ENCODE results near the gene HTR2C. TPM values are rescaled to one million over a fixed set of nuclear protein-coding genes. Genes with fewer than 3 reads are reported as not detected.
"Not testable (repeated sequence)": the region's sequence is repeated elsewhere in the genome, so short reads cannot be mapped to it uniquely, and the experiment has no call there.

The HTR2C gene
- not detected for total RNA-seq
- long read RNA-seq = 0 reads

DNA sequence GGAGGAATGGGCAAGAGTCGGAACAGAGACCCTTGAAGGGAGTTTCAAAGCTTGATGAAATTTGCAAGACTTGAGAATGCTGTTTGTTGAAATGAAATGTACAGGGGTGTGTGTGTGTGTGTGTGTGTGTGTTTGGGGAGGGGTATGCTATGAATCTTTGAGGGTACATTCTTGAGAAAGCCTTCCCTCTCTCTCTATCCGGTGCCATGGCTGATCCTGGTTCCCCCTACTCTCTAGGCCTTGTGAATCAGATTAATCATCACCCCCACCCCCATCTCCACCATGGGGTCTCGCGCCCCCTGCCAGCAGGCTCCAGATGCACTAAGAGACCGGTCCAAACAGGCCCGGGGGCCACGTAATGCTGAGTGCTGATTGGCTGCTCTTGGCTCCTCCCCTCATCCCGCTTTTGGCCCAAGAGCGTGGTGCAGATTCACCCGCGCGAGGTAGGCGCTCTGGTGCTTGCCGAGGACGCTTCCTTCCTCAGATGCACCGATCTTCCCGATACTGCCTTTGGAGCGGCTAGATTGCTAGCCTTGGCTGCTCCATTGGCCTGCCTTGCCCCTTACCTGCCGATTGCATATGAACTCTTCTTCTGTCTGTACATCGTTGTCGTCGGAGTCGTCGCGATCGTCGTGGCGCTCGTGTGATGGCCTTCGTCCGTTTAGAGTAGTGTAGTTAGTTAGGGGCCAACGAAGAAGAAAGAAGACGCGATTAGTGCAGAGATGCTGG is at the start of gene HTR2C:
Gene HTR2C (plus strand): TSS at position 441 of the 729 bp plus-strand sequence. CDS start 142,851 bp downstream, outside the sequence.
- intact Hi-C loops (cut with micrococcal nuclease) = no loop called here
- ATAC-seq (no peak), DNase-seq (no peak)

DNA sequence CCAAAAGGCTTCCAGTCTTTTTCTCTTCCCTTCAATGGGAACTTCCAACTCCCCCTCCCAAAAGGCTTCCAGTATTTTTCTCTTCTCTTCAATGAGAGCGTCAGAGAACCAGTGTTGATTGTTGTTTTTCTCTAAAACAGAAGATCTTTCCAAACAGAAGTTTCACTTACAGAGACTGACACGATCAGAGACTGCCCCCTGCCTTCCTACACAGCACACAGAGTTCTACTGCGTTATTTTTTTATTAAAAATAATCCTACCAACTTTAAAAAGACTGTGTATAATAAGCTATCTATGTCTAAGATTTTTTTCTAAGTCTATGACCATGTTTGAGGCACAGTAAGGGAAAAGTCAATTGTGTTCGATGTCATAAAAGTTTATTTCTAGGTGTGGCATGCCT is 3.5 kb upstream of the HTR2C start:
- intact Hi-C loops (cut with micrococcal nuclease) = no loop called here
- DNase-seq (no peak), ATAC-seq (no peak)

DNA sequence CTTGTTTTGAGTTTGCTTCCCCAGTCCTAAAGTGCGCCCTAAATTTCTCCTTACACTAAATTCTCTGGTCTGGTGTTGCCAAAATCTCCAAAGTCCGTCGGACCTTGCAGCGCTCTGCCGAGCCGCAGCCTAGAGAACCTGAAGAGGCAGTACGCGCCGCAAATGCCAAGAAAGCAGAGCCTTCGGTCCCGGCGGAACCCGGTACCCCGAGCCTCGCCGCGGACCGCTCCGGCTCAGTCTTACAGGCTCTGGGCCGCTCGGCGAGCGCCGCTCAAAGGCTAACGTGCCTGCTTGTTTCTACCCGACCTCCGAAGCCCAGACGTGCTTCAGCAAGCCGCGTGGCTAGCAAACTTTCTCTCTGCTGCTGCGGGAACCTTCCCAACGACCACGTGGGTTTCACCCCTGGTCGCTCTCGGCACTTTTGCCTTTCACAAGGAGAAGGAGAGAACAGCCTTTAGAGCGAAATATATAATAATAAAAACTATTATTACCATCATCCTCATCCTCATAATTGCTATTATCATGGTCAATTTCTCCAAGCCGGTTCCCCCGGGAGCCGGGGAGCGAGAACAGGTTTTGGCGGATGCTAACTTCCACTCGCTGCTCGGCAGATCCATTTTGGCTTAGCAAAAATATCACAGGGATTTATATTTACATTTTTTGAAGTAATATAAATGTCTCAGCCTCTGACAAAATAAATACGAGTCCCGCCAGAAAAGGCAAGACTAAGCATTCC is 2.2 kb upstream of the HTR2C start:
- no peak for DNase-seq
- ATAC-seq = no peak
- intact Hi-C loops (cut with micrococcal nuclease) = no loop called here

DNA sequence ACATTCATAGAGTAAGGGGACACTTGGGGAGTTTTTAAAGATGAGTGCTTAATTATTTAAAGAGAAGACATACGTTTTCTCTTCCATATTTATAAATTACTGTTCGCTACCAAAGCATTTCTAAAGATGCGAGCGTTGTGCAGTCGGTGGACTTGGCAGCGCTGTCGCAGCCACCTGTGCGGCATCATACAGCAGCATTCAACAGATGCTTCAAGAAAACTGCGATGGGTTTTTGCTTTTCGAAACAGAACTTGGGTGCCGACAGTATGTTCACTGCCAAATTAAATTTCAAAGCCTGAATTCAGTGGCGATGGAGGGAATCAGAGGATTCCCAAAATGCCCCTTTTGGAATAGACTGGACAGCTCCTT is 1.6 kb upstream of the HTR2C start:
- intact Hi-C loops (cut with micrococcal nuclease) = no loop called here
- no peak for ATAC-seq
- DNase-seq = no peak

DNA sequence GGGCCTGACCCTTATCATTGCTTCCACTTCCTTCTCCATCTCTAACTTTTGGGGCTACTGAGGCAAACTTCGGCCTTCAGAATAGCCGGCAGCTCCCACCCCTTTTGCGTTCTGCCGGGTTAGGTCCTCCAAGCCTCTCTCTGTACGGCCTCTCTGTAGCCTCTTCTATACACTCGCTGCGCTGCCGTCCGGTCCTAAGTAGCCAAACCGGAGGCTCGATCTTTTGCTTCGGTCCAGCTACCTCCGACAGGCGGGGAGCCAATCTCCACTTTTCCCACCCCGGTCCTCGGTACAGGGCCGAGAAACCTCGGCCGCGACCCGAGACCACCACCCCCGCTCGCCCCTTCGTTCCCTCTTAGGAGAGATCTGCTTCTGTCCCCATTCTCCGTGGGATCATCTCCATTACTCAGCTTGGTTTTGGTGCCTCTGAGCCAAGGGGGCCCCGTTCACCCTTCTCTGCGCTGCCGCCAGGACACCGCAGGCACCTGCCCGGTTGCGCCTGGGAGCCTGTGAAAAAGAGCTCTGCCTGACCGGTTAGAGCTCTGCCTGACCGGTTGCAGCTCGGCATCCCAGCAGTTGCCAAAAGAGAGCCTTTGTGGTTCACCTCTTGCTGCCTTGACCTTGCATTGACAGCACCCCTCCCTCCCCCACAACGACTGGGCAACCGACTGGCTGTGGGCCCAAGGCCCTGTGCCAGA is 1.0 kb upstream of the HTR2C start:
- ATAC-seq = no peak
- intact Hi-C loops (cut with micrococcal nuclease) = no loop called here
- DNase-seq = no peak

DNA sequence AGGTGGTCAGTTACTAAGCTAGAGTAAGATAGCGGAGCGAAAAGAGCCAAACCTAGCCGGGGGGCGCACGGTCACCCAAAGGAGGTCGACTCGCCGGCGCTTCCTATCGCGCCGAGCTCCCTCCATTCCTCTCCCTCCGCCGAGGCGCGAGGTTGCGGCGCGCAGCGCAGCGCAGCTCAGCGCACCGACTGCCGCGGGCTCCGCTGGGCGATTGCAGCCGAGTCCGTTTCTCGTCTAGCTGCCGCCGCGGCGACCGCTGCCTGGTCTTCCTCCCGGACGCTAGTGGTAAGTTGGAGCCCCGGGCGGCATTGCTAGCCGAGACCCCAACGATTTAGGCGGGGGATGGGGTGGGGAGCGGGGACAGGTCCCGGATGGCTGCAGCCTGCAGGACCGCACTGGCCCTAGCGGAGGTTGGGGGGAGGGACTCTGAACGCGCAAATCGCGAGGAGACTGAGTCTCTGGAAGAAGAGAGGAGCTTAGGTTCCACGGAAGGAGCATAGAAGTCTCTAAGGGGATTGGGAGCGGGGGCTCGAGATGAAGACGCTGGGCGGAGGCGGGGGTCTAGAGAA is 573 bp downstream of the HTR2C start:
- intact Hi-C loops (cut with micrococcal nuclease) = no loop called here
- no peak for DNase-seq
- no peak for ATAC-seq

DNA sequence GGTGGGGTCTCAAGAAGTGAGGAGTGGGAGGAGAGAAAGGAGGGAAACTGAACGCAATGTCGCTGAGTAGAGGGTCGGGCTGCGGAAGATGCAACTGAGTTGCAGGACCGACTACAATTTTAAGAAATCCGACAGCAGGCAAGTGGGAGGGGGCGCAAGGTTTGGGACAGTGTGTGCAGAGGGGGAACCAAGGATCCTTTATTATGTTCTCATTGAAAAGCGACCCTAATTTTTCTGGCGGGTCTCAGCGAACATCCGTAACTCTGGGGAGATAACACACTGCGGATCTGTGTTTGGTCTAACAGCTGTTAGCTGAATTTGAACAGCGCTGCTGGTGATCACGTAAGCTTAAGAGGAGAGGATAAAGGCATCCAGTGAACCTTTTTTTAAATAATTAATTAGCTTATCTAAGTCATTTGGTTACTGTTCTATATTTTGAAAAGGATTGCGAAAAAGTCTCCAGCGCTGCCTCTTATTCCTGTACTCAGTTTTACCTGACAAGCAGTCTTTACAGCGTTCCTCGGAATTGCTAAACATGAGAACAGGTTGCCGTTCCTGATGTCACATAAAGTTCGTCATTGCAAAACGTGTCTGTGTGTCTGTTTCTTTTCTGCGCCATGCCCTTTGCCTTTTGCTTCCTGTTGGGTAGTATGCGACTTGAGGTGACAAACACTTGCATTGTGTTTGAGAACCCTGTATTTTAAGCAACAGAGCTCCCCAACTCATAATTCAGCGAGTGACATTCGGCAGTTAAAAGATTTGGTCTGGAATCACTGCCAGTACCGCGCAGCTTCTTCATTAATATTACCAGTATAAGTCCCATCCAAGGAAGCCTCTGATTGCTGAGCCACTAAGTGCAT is 1.3 kb downstream of the HTR2C start:
- ATAC-seq = no peak
- intact Hi-C loops (cut with micrococcal nuclease) = no loop called here

DNA sequence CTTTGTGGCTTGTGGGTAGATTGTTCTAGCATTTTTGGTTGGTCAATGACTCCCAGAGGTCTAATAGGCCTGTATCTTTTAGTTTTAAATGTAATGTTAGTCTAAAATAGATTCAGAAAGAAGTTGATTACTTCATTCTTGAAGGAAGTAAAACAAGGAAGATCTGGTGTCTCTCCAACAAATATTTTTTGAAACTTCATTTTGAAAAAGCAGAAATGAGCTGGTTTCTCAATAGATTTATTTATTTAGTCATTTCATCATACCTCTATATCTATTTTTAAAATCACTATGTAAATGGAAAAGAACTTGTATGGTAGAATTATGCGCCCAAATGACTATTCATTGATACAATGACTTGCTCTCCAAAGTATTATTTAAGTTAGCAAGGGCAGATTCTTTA is 7.2 kb downstream of the HTR2C start:
- intact Hi-C loops (cut with micrococcal nuclease) = no loop called here
- ATAC-seq = no peak
- no peak for DNase-seq

More for the DNA sequence above, 1.3 kb downstream of the HTR2C start:
- no peak for DNase-seq

DNA sequence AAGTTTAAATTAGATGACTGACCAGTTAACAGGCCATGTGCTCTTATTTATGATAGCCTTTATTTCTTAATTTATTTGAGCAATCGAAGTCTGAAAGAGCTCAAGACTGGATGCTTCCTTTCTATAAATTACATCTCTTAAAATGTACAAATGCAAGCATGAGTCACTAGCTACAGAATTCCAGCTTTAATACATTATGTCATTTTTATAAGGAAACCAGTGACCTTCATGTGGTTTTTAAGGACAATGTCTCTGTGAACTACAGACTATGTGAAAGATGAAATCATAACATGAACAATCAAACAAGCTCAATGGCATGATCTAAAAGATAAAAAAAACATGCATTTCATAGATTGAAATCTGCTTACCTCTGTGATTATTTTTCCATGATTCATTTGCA is 15.4 kb downstream of the HTR2C start:
- intact Hi-C loops (cut with micrococcal nuclease) = no loop called here
- no peak for ATAC-seq
- DNase-seq = no peak

DNA sequence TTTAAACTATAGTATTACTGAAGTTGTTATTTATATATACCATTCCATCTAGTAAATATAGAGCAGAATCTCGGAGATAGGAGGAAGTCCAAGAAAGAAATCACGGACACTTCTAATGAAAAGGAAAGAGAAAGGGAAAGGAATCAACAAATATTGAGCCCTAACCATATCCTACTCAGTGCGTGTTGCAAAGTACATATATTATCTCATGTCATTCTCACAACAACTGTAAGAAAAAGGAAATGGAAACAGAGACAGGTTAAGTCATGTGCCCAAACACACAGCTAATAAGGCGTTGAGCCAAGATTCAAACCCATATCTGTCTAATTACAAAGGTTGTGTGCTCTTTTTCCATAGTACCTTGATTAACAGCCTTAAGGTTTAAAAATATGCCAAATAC is 16.0 kb downstream of the HTR2C start:
- no peak for ATAC-seq
- DNase-seq = no peak
- intact Hi-C loops (cut with micrococcal nuclease) = no loop called here

DNA sequence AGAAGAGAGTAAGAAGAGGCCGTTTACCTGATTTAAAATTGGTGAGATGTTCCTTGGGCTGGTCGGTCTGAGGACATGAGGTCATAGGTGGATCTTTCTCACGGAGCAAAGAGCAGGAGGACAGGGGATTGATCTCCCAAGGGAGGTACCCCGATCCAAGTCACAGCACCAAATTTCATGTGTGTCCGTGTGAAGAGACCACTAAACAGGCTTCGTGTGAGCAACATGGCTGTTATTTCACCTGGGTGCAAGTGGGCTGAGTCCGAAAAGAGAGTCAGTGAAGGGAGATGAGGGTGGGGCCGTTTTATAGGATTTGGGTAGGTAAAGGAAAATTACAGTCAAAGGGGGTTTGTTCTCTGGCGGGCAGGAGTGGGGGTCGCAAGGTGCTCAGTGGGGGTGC is 22.7 kb downstream of the HTR2C start:
- intact Hi-C loops (cut with micrococcal nuclease); ATAC-seq: not testable (repeated sequence)

DNA sequence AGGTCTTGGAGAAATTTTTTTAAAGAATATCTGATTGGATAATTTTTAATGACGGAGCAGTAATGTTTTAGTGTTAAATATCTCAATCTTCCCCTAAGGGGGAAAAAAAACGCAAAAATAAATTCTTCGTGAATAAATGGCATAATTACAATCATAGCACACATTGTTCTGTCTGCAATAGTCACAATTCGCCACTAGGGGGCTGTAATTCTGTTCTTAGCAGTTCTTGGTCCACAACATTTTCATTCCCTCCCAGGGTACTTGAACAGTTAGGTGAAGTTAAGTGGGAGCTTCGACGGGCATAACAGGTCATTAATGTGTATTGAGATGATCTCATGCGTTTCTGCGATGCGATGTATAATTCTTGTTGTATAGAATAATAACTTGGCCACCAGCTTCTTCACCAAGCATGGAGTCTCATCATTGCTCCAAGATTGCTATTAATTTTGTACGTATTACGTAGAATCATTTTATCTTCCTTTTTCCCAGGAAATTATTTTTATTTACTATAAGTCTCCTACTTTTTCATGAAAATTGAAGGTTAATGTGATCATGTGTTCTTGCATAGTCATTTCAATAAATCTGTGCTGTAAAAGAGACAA is 27.2 kb downstream of the HTR2C start:
- ATAC-seq = no peak
- intact Hi-C loops (cut with micrococcal nuclease) = loop anchor here (5.0 kb wide), 1 partner anchor 531 kb away; no protein-coding TSS in a partner anchor
- DNase-seq = no peak

More for the DNA sequence above, 22.7 kb downstream of the HTR2C start:
- DNase-seq = not testable (repeated sequence)

DNA sequence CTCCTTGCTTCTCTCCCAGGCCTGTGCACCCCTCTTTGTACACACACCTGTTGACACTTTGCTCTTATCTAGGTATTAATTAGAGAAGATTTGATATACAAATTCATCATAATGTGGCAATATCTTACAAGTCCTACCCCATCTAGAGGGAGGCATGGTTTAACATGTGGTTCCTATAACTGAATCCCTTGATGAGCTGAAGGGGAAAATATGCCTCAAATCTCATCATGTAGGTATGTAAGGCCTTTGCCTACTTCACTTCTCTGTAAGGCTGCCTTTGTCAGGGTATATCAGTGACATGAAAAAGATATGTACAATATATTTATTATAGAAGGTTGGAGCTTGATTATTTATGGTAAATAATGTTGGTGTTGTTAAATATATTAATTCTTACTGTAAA is 31.9 kb downstream of the HTR2C start:
- ATAC-seq (no peak), DNase-seq (no peak)
- intact Hi-C loops (cut with micrococcal nuclease) = no loop called here

DNA sequence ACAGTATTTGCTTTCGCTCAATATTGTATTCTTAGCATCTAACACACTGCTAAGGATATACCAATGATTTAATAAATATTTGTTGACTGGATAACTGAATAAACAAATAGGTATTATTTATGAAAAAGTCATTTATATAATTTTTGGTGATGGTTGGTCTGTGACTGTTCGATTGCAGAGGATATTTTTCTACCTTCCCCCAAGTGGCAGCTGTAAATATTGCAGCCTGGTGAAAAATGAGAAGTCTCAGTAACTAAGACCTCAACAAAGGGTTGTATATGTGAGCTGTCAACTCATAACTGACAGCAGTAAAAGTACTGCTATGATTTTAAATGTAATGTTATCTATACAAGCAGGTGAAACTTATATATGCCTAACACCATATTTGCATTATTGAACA is 36.0 kb downstream of the HTR2C start:
- intact Hi-C loops (cut with micrococcal nuclease) = loop anchor here (10.0 kb wide), 1 partner anchor 345 kb away; no protein-coding TSS in a partner anchor
- ATAC-seq (no peak), DNase-seq (no peak)

DNA sequence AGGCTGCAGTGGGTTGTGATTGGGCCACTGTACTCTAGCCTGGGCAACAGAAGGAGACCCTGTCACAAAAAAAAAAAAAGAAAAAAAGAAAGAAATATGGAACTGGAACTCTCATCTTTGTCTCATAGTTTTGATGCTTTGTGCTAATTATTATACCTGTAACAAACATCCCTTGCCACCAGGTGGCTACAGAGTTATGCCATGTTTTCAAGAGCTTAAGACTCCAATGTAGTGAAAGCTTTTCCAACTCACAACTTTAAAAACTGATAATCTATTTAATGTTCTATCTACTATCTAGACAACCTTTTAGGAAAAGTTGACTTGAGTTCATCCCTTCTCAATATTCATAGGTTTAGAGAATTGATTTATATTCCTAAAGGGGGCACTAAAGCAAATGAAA is 42.4 kb downstream of the HTR2C start:
- DNase-seq (no peak), ATAC-seq (no peak)
- intact Hi-C loops (cut with micrococcal nuclease) = loop anchor here (10.0 kb wide), 1 partner anchor 338 kb away; no protein-coding TSS in a partner anchor

DNA sequence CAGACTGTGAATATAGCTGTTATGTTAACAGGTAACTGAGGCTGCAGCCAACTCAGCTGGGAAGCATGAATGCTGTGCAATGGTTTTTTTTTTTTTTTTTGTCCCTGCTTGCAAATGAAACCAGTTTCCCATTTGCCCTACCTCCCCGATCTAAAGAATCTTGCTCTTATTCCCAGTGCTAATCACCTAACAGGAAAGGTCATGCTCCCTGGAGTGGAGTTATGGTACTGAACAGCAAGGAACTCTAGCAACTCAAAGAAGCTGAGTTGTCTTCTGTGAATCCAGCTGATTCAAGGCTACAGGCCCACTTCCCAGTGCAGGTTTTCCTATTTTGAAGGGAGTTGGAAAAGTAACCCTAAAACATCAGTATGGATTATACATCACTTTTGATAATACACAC is 52.1 kb downstream of the HTR2C start:
- intact Hi-C loops (cut with micrococcal nuclease) = no loop called here
- no peak for ATAC-seq
- DNase-seq = no peak

DNA sequence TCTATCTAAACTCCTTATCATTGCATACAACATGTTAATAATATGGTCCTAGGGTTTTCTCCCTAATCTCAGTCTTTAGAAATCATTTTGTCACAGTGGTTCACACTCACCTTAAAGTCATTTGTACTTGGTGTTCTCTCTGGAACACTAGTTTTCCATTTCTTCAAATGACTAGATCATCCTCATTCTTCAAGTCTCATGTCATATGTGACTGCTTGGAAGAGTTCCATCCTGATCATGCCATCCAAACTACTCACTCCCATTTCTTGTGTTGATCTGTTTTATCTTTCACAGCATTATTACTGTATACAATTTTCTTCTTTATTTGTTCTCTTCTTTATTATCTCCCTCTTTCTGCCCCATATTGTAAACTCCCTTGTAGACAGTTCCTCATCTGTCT is 66.5 kb downstream of the HTR2C start:
- DNase-seq (no peak), ATAC-seq (no peak)
- intact Hi-C loops (cut with micrococcal nuclease) = no loop called here

DNA sequence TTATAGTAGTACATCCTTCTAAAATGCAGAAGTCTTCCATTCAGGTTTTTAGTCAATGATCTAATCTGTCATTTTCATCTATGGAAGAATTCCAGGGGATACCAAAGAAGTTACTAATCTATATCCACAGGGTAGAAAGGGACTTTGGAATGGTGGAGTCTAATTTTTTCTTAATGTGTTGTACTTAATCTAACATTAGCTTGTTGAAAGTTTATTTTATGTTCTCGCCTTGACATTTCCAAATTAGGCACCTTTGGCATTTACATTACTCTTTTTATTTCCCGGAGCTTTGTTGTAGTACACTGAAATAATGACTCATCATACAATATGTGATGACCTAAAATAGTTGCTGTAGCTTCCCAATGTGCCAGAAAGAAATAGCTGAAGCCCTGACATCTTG is 91.5 kb downstream of the HTR2C start:
- DNase-seq (no peak), ATAC-seq (no peak)
- intact Hi-C loops (cut with micrococcal nuclease) = no loop called here
